DMS153 treated with DMSO at 0.1 percent for 48 hours (cell line): ENCODE results near the gene ATOX1.

Experiments used
- DNase-seq: peaks from one replicate; lab custom pipeline; 2025; ENCODE audit not compliant: unreplicated experiment; lab: John Stamatoyannopoulos, UW

ATOX1 gene

DNA sequence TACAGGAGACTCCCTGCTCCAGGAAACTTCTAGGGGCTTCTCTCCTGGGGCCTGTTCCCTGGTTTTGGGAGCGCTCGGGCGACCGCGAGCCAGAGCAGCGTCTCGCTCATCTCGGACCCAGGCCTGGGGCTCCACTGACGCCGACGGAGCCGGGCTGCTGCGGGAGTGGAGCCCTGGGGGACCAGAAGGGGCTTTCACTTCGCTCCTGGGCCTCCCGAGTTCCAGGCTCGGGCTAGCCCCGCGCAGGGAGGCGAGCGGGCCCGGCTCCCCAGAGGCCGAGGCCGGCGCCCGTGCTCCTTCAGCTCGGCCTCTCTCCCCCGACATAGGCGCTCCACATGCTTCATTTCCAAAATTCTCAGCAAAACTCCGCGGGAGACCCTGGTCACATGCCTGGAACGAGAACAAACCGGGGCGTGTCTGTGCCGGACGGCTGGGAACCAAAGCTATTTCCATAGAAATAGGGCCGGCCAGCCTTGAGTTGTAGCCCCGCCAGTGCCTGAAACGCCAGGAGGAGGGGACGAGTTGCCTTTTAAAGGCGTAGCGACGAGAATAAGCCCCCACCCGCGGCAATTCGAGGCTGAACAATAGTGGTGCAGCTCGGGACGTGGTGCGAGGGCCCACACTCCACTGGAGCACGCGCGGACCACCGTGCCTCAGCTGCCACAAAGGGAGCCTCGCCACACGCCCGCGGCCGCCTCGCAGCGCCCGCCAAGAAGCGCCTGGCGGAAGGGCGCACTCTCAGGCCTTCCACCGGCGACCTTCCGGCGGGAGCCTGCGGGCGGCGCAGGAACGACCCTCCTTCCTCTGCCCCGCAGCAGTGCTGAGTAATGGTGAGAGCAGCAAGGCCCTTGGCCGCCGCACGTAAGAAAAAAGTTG, 12.2 kb upstream of the ATOX1 start:
- DNase-seq, result peak; percentile 34

DNA sequence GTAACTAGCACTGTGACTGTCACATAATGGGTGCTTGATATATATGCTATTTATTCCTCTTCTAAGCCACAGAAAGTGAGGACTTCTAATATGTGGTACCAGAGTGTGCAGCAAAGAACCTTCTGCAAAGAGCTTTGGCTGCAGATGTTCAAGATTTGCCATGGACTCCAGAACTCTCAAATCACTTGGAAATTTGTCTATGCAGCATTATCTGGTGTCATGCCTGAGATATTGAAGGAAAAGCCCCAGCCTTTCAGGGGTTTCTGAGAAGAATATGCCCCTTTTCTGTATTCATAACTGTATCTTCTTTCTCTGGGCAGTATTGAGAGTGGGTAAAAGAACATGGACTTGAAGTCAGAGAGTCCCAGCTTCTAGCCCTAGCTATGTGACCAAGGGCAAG, 8.5 kb upstream of the ATOX1 start:
- DNase-seq, result no peak

DNA sequence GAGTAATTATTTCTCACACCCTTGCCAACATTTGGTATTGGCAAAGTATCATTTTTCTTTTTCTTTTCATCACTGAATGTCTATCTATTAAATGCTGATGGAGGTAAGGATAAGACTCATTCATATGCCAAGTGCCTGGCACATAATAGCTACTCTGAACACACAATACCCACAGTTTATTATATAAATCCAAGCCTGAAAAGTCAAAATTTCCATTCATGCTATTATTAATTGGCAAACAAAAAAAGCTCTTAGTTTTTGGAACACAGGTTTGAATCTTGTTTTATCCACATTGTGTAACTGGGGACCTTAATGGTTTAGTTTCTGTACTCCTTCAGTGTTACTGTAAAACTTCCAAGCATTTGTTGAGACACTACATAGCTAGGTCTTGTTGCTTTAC, 6.4 kb upstream of the ATOX1 start:
- no peak for DNase-seq

DNA sequence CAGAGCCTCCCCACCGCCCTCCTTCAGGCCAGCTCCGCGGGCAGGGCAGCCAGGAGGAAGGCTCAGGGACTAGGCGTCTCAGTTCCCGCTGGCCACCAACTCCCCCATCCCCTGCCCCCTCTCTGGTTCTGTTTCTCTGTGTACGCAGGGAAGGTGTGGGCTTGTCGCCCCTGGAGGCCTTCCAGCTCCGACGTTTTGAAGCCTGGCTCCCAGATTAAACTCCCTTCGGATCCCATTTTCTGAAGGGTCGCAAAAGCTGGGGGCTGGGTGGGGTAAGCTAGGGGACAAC, 346 bp downstream of the ATOX1 start:
- DNase-seq, result no peak

DNA sequence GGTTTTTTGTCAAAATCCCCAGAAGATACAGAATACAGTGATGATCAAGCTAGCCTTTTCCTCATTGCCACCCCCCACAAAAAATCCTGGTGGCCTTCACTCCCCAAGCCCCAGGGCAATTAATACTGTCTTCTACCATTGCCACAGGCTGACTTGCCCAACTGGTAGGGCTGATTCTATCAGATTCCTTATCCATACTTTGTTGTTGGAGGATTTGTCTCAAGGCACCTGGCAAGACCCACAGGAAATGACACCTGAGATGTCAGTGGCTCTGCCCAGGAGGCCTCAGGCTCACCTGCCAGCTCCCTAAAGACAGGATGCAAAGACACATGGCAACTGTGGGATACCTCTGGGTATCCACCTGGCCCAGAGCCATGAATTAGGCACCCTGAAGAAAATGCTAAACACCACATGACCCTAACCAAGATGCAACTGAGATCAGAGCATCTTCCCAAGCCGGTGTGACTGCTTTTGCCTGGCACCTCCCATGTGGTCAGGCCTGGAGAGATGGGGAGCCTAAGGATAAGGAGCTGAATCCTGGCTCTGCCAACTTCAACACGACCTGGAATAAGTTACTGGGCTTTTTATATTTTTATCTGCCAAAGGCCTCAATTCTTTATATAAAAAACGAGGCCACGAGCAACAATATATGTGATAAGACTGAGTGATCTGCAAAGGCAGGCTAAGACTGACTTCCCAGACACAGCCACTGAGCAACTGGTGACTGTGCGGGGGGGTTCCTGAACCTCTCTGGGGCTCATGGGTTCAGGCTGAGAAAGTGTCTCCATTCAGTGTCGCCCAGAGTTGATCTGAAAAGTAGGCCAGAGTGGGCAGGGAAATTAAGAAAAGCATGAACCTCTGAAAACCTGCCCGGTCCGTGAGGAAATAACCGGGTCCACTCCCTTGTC, 944 bp downstream of the ATOX1 start:
- no peak for DNase-seq

DNA sequence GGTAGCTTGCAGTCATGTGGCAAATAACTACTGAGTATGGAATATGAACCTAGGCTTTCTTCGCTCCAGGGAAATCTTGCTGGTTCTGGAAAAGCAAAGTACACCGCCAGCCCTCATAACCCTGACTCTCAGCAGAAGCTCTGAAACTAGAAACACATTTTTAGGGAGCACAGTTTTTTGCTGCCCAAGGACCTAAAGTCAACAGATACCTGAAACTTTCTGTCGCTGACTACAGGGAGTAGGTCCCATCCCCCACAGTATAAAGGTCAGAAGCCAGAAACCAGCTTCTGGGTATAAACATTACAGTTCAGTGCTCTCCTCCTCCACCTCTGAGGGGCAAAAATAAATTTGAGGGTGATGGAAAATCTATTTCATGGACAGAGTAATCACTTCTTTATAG, 3.0 kb downstream of the ATOX1 start:
- no peak for DNase-seq

DNA sequence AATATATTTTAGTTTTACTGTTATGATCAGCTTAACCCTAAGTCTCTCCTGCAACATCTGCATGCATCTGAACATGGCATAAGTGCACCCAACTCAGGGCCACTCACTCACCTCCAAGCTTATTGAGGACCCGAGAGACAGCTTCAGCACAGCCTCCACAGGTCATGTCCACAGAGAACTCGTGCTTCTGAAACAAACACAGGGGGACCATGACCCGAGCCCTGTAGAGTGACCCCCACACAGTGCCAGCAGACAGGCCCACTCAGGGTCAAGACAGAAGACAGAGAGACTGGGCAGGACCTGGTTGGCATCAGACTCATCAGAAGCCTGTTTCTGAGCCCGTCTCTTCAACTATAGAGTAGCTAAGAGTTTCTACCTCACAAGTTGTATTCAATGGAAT, 6.8 kb downstream of the ATOX1 start:
- no peak for DNase-seq

DNA sequence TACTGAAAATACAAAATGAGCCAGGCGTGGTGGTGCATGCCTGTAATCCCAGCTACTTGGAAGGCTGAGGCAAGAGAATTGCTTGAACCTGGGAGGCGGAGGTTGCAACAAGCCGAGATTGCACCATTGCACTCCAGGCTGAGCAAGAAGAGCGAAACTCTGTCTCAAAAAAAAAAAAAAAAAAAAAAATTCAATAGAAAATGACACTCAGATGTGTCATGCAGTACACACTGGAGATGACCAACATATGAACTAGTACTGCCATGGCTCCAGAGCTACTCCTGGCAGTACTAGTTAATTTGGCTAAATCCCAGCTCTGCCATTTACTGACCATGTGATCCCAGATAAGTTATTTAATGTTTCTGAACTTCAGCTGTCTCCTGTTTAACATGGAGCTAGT, 7.3 kb downstream of the ATOX1 start:
- DNase-seq, result no peak

DNA sequence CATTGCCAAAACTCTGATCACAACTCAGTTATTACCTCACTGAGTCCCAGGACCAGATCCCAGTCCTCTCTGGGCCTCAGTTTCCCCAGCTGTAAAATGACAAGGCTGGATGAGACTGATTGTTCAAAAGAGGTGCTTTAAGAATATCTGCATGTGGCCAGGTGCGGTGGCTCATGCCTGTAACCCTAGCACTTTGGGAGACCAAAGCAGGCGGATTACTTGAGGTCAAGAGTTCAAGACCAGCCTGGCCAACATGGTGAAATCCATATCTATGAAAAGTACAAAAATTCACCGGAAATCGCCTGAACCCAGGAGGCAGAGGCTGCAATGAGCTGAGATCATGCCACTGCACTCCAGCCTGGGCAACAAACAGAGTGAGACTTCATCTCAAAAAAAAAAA, 8.3 kb downstream of the ATOX1 start:
- DNase-seq, result no peak

DNA sequence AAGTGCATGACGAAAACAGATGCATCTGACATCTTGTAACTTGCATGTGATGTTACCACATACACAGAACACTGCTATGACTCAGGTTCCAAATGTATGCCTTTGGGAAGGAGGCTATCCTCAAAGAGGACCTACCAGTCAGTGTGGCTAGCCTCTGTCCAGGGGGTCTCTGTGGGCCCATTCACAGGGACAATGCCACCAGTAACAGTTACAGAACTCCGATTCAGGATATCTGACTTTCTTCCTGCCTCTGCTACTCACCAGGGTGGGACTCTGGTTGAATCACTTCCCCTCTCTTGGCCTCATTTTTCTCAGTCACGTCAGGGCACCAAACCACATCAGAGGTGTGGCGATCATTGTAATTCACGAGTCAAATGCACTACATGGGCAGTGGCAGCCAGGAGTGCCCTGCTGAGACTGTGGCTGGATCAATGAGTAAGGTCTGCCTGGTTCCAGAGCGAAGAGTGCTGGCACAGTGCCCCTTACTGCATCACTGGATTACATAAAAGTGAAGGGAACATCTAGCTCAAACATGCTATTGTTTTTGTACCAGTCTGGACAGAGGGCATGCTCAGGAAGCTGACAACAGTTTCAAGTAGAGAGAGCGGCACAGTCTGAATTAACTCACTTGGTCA, 13.2 kb downstream of the ATOX1 start:
- no peak for DNase-seq

DNA sequence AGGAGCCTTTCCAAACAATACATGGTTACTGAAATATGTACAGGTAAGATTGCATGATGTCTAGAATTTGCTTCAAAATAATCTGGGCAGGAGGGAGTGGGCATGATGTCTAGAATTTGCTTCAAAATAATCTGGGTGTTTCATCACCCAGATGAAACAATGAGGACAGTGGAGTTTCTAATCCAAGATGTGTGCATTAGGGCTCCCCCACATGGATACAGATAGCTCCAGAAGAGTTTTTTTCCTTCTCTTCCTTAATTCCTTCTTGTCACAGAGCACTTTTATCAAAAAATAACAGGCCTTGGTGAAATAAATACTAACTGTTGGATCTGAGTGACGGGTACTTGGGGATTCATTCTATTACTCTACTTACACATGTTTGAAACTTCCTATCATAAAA, 14.9 kb downstream of the ATOX1 start:
- no peak for DNase-seq

DNA sequence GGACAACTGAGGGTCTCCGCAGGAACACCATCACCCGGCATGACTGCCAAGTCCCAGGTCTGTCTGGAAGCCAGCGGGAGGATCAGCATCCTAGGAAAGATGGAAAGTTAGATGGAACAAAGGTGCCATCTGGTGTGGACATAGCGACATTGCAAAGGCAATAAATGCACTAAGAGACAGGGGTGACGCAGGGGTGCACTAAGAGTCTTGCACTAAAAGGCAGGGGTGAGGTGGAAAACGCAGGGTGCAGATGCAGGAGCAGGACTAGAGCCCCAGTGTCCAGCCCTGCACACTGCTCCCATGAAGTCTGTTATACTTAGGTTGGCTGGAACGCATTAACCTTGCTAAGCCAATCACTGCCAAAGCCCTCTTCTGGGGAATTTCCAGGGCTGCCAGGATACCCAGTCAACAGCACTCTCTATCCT, 15.5 kb downstream of the ATOX1 start:
- DNase-seq, result no peak

DNA sequence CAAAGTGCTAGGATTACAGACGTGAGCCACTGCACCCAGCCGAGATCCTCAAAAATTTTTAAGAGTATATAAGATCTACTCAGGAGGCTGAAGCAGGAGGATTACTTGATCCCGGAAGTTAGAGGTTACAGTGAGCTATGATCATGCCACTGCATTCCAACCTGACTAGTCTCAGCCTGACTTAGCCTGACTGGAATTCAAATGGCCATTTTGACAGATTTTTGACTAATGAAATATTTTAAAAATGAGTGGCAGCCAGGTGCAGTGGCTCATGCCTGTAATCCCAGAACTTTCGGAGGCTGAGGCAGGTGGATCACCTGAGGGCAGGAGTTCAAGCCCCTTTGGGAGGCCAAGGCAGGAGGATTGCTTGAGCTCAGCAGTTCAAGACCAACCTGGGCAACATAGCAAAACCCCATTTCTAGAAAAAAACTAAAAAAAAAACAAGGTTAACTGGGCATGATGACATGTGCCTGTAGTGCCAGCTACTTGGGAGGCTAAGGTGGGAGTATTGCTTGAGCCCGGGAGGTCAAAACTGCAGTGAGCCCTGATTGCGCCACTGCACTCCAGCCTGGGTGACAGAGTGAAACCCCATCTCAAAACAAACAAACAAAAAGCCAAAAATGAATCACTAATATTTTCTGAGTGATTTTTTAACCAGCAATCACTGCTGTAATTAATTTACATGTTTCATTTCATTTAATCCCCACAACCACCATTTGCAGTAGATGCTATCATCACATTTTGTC, 16.6 kb downstream of the ATOX1 start:
- no peak for DNase-seq

DNA sequence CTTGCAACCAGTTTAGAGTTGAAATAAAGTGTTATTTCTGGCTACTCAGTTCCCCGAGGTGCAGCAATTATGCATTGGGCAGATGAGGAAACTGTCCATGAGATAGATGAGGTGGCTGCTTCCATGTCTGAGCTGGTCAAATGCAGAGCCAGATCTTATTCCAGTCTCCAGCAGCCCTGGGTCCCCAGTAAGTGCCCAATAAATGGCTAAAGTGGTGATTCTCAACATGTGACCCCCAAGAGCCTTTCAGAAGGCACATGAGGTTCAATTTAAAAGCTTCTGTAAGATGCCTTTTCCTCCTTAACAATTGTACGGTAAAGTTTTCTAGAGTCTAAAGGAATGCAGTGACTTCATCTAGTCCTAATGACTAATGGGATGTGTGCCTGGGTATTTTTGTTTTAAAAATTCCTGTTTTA, 17.5 kb downstream of the ATOX1 start:
- DNase-seq, result no peak

DNA sequence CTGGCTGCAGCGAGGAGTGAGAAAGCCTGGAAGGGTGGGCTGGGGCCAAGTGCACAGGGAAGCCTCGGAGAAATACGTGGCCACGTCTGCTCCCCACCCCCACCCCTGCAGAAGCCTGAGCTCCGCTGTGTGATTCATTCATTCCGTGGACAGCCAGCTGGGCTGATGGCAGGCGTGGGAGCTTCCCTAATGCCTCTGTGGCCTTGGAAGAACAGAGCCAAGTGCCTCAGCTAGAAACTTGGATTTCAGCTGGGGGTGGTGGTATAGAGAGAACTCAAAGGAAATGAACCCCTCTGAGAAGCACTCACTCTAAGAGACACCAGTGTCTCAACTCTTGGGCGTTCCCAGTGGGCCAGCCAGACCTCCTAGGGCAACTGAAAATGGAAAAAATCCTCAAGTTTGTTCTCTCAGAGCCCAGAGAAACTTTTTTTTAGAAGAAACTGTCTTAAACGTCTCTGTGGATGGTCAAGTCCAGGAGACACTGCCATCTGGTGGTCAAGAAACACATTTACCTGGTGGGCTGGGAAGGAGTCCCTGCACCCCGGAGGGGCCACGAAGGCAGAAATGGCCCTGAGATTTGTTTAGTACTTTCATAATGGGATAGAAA, 18.0 kb downstream of the ATOX1 start:
- DNase-seq, result no peak

DNA sequence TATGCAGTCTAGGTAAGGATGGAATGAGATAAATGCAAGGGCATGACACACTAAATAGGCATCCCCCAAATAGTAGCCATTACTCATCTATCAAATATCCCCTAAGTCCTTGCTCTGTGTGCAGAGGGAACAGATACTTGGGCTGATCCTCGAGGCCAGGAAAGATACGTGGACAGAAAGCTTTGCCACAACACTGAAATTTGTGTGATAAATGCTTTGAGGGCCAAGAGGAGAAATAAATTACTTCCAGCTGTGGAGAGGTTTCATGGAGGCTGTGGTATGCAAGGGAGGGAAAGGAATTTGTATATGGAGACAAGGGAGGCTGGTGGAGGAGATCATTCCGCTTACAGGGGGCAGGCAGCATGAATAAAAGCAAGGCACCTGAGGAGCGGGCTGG, 18.5 kb downstream of the ATOX1 start:
- DNase-seq, result no peak

DNA sequence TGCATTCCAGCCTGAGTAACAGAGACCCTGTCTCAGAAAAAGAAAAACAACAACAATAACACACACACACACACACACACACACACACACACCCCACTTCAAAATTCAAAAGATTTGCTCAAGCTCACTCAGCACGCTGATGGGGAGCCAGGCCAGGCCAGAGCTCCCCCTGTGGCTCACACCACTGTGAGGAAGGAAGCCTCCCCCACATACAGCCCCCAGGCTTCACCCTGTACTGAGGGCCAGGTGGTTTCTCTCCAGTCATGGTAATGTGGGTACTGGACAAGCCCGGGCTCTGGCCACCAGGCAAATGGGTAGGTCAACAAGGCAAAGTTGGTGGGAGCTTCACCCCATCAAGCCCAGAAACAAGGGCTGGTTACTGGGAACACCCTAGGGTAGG, 19.0 kb downstream of the ATOX1 start:
- DNase-seq, result no peak

DNA sequence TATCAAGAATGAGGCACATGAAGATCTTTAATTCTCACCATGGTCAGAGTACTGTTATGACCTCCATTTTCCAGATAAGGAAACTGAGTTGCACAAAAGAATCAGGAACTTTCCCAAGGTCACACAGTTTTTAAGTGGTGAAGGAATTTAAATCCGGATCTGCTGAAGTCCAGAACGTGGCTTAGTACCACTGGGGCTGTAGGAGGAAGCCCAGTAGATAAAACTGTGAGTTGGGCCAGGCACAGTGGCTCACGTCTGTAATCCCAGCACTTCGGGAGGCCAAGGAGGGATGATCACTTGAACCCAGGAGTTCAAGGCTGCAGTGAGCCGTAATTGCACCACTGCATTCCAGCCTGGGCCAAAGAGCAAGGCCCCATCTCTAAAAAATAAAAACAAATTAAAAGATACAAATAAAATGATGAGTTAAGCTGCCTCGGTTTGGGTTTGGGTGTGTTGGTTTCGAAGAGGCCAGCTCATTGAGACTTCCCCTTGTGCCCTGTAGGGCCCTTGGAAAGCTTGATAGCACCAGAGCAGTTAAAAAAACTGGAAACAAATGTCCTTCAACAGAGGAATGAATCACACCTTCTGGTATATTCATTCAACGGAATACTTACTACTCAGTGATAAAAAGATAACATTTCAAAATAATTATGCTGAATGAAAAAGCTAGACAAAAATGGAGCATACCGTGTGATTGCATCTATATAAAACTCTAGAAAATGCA, 20.1 kb downstream of the ATOX1 start:
- no peak for DNase-seq

DNA sequence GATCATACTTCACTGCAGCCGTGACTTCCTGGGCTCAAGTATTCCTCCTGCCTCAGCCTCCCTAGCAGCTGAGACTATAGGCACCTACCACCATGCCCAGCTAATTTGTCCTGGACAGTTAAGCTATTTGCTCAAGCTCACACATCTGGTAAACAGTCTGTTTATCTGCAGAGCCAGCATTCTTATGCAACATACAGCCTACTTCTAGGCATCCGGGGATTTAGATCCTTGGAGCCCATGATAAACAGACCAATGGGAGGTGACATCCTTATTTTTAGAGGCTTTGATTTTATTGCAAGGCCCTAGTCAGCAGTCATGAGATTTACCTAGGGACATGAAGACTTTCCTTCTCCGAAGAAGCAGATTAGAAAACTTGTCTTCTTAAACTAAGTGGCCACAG, 21.0 kb downstream of the ATOX1 start:
- DNase-seq, result no peak

DNA sequence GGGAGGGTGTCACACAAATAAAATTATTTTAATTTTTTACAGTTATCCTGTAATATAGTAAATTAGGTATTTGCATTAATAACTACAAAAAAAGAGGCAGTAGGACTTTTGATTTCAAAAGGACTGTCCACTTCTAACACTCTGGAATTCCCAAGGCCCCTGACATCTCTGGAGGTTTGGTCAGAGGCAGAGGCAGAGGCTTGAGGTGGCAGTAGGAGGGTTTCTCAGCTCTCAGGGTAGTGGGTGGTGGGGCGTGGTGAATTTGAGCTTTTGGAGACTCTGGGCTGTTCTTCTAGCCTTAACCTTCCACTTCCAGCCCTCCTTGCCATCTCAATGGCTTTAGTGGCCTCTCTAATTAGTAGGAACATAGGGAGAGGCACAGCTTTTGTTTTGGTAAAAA, 22.8 kb downstream of the ATOX1 start:
- no peak for DNase-seq
